BLaER1 treated with 17β-estradiol and CSF1 and Interleukin-3, amounts not matched to agents 10 nM and 100 nM (cell line): ENCODE data around the gene RPH3AL.
A peak's percentile ranks its signal among the peaks of the same experiment; 100 is the strongest.
"Not testable (repeated sequence)": the region's sequence is repeated elsewhere in the genome, so short reads cannot be mapped to it uniquely, and the experiment has no call there.

Experiments
- H3K27ac ChIP-seq, 11 experiments: shearing (Covaris generic); formaldehyde crosslinking; 2 replicates each; pipeline ENCODE4 v1.8.1; 2022
- H3K27me3 ChIP-seq, 11 experiments: shearing (Covaris generic); formaldehyde crosslinking; 2 replicates each; pipeline ENCODE4 v1.8.1; 2022
- H3K36me3 ChIP-seq, 11 experiments: shearing (Covaris generic); formaldehyde crosslinking; 2 replicates each; pipeline ENCODE4 v1.8.1; 2022
- H3K4me1 ChIP-seq, 10 experiments: shearing (Covaris generic); formaldehyde crosslinking; 2 replicates each; pipeline ENCODE4 v1.8.1; 2022
- H3K4me2 ChIP-seq, 11 experiments: shearing (Covaris generic); formaldehyde crosslinking; 2 replicates each; pipeline ENCODE4 v1.8.1; 2022
- H3K4me3 ChIP-seq, 10 experiments: shearing (Covaris generic); formaldehyde crosslinking; 2 replicates each; pipeline ENCODE4 v1.8.1; 2022
- H3K9ac ChIP-seq, 11 experiments: shearing (Covaris generic); formaldehyde crosslinking; 2 replicates each; pipeline ENCODE4 v1.8.1; 2022
- H3K9me3 ChIP-seq, 11 experiments: shearing (Covaris generic); formaldehyde crosslinking; replicated peaks in 1 of 11; 2 replicates each; pipeline ENCODE4 v1.8.1; 2022
- H4K20me1 ChIP-seq, 11 experiments: shearing (Covaris generic); formaldehyde crosslinking; 2 replicates each; pipeline ENCODE4 v1.8.1; 2022
- Cebpa-rat ChIP-seq, 11 experiments: shearing (Covaris generic); IDR thresholded peaks; 2 replicates each; pipeline ENCODE4 v1.8.1; 2022

RPH3AL gene

DNA sequence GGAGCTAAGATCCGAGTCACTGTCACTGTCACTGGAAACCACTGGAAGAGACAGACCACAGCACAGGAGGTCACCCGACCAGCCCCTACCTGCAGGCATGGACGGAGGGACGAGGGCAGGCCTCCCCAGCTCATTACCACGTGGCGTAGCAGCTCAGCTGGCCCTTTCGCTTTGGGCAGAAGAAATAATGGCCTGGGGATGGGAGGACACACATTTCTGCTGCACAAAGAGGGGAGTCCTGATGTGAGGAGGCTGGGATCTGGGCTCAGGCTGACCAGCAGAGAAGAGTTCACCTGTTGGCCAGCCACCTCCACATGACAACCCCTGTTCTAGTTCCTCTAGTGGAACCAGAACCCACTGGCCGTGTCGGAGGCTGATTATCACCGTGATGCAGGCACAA, 132.9 kb downstream of the RPH3AL start:
- Histone ChIP-seq H4K20me1 (peaks cover 0 to 4% (median 0%) of the 10 kb centered on the region in 11 experiments; a peak in 3 of 22 replicates), H3K9me3 (no peaks in the 10 kb centered on the region), H3K4me3 (no peak overlapping the region), H3K36me3 (peaks cover 0 to 5% (median 0%) of the 10 kb centered on the region in 11 experiments; a peak in 2 of 22 replicates), H3K27ac (0 out of 22 replicates have a peak overlapping the region, but pooled peaks of 1 of the 11 experiments have one; percentile 1), H3K9ac (no peak overlapping the region), H3K4me2 (peak overlapping the region in 3 of 11 experiments; percentile 21 to 56 (median 36); a peak in 3 of 22 replicates), H3K27me3 (no peaks in the 10 kb centered on the region), H3K4me1 (peaks cover 0 to 16% (median 13%) of the 10 kb centered on the region in 10 experiments; a peak in 11 of 20 replicates)
- no peak for TF ChIP-seq Cebpa-rat (IDR thresholded peaks at IDR 0.05)

DNA sequence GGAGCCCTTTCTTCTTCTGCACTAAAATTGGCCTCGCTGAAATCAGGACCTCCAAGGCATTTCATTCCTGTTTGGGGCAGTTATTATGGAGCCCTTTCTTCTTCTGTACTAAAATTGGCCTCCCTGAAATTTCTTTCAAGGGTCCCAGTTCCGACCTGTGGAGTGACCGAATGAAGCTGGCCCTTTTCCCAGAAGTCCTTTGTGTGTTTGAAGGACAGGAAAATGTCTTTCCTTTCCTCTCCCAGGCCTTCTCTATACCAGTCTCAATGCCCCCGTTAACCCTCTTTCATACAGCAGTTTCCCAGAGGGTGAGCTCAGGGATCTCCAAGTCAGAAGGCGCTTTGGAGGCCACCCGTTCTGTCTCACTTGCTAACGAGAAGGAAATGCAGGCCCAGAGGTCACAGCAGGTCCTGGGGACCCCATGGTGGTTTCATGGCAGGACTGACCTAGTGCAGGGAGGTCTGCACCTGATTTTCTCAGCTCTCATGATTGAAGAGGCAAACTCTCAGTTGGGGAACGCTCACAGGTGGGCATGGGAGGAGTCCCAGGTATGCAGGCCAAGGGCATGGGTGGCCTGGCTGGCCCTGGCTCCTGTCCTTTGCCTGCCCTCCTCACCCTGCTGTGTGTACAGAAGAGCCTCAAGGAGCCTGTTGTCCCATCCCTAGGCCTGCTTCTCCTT, 134.0 kb downstream of the RPH3AL start:
- peaks cover 0 to 16% (median 5%) of the 10 kb centered on the region in 10 experiments; a peak in 10 of 20 replicates for H3K4me1 ChIP-seq
- no peaks in the 10 kb centered on the region for H3K27me3 ChIP-seq
- no peak overlapping the region for H3K4me3 ChIP-seq
- H3K9ac ChIP-seq: peak overlapping the region in 1 of 11 experiments; percentile 22; a peak in 1 of 22 replicates
- peaks cover 0 to 5% (median 0%) of the 10 kb centered on the region in 11 experiments; a peak in 3 of 22 replicates for H3K36me3 ChIP-seq
- H3K4me2 ChIP-seq: peak overlapping the region in 2 of 11 experiments; percentile 51 to 56; a peak in 3 of 22 replicates
- H3K9me3 ChIP-seq: no peaks in the 10 kb centered on the region
- peaks cover 0 to 8% (median 0%) of the 10 kb centered on the region in 11 experiments; a peak in 3 of 22 replicates for H4K20me1 ChIP-seq
- H3K27ac ChIP-seq: peak overlapping the region in 2 of 11 experiments; percentile 33 to 40; a peak in 3 of 22 replicates
- no peak for TF ChIP-seq Cebpa-rat (IDR thresholded peaks at IDR 0.05)

DNA sequence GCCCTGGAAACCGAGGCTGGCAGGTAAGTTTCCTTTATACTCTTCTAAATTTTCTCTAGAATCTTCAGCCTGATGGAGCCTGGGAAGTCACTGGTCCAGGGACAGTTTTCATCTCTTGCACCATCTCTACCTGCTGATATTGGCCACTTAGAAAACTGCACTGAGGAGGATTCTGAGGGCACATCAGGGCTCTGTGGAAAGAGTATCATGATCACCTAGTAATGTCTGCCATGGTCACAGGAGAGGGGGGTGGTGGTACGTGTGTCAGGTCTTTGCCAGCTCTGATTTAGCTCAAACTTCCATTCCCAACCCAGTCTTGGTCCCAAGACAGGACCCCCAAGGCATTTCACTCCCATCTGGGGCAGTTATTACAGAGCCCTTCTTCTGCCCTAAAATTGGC, 136.0 kb downstream of the RPH3AL start:
- Histone ChIP-seq H3K27ac (no peak overlapping the region), H3K9ac (no peak overlapping the region), H3K4me2 (no peak overlapping the region), H3K27me3 (no peaks in the 10 kb centered on the region), H3K4me3 (no peak overlapping the region), H3K4me1 (peaks cover 0 to 16% (median 0%) of the 10 kb centered on the region in 10 experiments; a peak in 6 of 20 replicates), H4K20me1 (peaks cover 0 to 8% (median 0%) of the 10 kb centered on the region in 11 experiments; a peak in 3 of 22 replicates), H3K36me3 (peaks cover 0 to 7% (median 0%) of the 10 kb centered on the region in 11 experiments; a peak in 5 of 22 replicates), H3K9me3 (no peaks in the 10 kb centered on the region)
- no peak for TF ChIP-seq Cebpa-rat (IDR thresholded peaks at IDR 0.05)

DNA sequence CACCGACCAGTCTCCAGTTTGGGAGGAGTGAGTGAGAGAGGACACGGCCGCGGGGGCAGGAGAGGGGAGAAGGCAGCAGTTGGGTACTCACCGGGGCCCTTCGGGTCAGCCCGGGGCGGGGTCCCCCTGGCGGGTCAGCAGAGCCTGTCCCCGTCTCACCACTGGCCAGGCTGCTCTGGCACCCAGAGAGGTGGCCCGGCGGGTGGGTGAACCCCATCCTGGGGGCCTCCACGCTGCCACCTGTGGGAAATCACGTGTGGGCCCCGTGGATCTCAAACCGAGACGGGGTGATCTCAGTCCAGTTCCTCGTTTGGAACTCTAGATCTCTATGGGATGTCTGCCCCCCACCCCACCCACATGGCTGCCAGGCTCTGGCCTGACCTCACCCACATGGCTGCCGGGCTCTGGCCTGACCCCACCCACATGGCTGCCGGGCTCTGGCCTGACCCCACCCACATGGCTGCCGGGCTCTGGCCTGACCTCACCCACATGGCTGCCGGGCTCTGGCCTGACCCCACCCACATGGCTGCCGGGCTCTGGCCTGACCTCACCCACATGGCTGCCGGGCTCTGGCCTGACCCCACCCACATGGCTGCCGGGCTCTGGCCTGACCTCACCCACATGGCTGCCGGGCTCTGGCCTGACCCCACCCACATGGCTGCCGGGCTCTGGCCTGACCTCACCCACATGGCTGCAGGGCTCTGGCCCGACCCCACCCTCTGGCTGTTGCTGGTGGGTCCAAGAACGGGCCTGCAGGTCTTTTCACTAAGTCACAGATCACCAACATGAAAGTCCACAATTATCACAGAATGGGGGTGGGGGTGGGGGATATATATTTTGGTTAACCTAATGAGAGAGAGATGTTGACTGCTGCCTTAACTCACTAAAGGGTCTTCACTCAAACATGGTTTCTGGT, 136.8 kb downstream of the RPH3AL start:
- not testable (repeated sequence) for H3K4me3 ChIP-seq, H3K9me3 ChIP-seq, H4K20me1 ChIP-seq, H3K27me3 ChIP-seq, H3K27ac ChIP-seq, H3K4me2 ChIP-seq, H3K9ac ChIP-seq
- H3K4me1 ChIP-seq: peaks cover 0 to 16% (median 0%) of the 10 kb centered on the region in 10 experiments; a peak in 6 of 20 replicates
- H3K36me3 ChIP-seq: peaks cover 0 to 11% (median 0%) of the 10 kb centered on the region in 11 experiments; a peak in 5 of 22 replicates

DNA sequence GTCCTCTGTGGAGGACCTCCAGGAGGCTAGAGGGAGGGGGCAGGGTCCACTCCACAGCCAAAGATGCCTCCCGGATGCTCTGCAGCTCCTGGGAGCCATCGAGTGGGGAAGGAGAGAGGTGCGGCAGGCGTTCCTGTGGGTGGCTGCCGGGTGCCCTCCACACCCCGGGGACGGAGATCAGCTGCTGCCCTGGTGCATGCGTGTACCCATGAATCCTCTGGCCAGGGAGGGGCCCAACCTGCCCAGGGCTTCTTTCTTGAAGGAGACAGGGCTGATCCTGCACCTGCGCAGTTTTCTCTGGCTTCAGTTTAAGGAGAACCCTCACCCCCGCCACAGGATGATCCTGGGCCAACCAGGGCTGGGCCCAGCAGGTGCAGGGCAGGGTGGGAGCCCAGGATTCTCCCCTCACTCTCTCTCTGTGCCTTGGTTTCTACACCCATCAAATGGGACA, 137.7 kb downstream of the RPH3AL start:
- Histone ChIP-seq H3K4me3 (no peak overlapping the region), H3K4me2 (no peak overlapping the region), H3K36me3 (peaks cover 0 to 15% (median 0%) of the 10 kb centered on the region in 11 experiments; a peak in 5 of 22 replicates), H3K9ac (no peak overlapping the region), H3K4me1 (peaks cover 0 to 16% (median 0%) of the 10 kb centered on the region in 10 experiments; a peak in 6 of 20 replicates), H3K27ac (no peak overlapping the region), H3K27me3 (no peaks in the 10 kb centered on the region), H4K20me1 (peaks cover 0 to 8% (median 0%) of the 10 kb centered on the region in 11 experiments; a peak in 3 of 22 replicates), H3K9me3 (no peaks in the 10 kb centered on the region)
- no peak for TF ChIP-seq Cebpa-rat (IDR thresholded peaks at IDR 0.05)

DNA sequence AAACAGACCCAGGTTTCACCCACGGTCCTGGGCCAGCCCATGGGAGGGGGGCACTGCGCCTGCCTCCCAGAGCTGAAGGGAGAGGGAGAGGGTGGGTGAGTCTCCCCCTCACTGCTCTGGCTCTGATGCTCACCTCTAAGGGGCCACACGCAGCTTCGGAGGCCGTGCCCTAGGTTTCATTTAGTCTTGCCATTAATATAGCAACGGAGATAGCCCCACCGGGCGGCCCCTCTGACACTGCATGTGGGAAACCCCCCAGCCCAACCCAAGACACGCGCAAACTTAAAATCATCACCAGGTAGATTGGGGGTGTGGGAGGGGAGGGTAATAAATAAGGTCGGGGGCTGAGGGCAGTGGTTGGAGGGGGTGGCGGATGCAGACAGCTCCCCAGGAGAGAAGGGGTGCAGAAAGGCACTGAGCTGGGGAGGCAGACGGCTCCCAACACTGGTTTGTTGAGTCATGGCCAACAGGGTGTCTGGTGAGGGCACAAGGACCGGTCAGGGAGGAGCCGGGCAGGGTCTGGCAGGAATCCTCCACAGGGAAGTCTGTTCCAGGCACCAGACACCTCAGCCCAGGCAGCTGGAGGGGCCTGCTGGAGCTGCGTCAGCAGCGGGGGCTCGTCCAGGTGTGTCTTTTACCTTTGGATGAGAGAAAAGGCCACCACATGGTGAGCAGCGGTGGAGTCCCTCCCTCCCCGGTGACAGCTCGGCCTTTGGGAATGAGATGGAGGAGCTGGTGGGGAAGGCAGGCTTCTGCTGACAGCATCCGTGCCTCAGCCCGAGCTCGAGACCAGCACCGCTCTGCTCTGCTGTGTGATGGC, 139.1 kb downstream of the RPH3AL start:
- no peak for TF ChIP-seq Cebpa-rat (IDR thresholded peaks at IDR 0.05)
- Histone ChIP-seq H3K27ac (no peak overlapping the region), H3K4me3 (no peak overlapping the region), H3K4me2 (no peak overlapping the region), H3K9ac (no peak overlapping the region), H3K27me3 (no peaks in the 10 kb centered on the region), H4K20me1 (peaks cover 0 to 8% (median 0%) of the 10 kb centered on the region in 11 experiments; a peak in 1 of 22 replicates), H3K9me3 (no peaks in the 10 kb centered on the region), H3K4me1 (peaks cover 0 to 3% (median 0%) of the 10 kb centered on the region in 10 experiments; a peak in 5 of 20 replicates), H3K36me3 (peaks cover 0 to 15% (median 0%) of the 10 kb centered on the region in 11 experiments; a peak in 5 of 22 replicates)

DNA sequence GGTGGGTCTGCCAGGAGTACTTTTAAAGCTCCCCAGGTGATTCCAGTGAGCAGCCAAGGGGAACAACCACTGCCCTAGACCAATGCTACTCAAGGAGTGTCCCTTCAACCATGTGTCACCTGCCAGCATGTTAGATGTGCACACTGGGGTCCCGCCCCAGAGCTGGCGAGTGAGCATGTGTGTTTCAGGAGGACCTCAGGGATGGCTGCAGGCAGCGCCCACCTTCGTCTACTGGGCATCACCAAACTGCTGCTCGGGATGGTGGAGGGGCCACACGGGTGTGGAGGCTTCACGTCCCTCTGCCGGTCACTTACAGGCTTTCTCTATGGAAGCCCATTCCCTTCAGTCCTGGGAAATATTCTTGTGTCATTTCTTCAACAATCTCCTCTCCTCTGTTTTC, 142.2 kb downstream of the RPH3AL start:
- Histone ChIP-seq H3K36me3 (peaks cover 0 to 15% (median 0%) of the 10 kb centered on the region in 11 experiments; a peak in 5 of 22 replicates), H3K9me3 (peaks cover 0 to 15% (median 12%) of the 10 kb centered on the region in 11 experiments; a peak in 15 of 22 replicates), H3K27ac (no peak overlapping the region), H4K20me1 (peaks cover 0 to 8% (median 0%) of the 10 kb centered on the region in 11 experiments; a peak in 1 of 22 replicates), H3K4me3 (no peak overlapping the region), H3K27me3 (no peaks in the 10 kb centered on the region), H3K9ac (no peak overlapping the region), H3K4me1 (no peaks in the 10 kb centered on the region), H3K4me2 (no peak overlapping the region)
- no peak for TF ChIP-seq Cebpa-rat (IDR thresholded peaks at IDR 0.05)

DNA sequence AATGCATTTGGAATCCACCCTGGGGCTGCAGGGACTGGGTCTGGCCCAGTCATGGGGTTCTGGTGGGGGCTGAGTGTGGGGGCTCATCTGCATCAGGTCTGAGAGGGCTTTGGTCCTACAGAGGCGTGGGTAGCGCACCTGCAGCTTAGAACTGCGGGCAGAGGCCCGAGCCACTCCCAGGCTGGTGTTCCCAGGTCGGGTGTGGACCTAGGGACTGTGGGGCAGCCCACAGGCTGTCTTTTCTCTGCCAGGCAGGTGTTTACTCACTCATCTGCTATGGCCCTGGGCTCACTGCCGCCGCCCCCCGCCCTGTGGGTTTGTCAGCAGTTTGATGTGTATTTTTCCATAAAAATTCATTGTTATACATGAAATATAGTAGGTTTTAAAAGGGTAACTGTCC, 144.2 kb downstream of the RPH3AL start:
- no peak overlapping the region for H3K4me2 ChIP-seq
- H3K27me3 ChIP-seq: no peaks in the 10 kb centered on the region
- no peaks in the 10 kb centered on the region for H4K20me1 ChIP-seq
- H3K9ac ChIP-seq: no peak overlapping the region
- TF ChIP-seq Cebpa-rat (IDR thresholded peaks at IDR 0.05): no peak
- H3K4me1 ChIP-seq: no peaks in the 10 kb centered on the region
- no peak overlapping the region for H3K27ac ChIP-seq
- H3K4me3 ChIP-seq: no peak overlapping the region
- peaks cover 0 to 12% (median 0%) of the 10 kb centered on the region in 11 experiments; a peak in 4 of 22 replicates for H3K36me3 ChIP-seq
- H3K9me3 ChIP-seq: peaks cover 0 to 15% (median 12%) of the 10 kb centered on the region in 11 experiments; a peak in 15 of 22 replicates
